Astrocyte (in vitro differentiated cells and primary cell): ENCODE data around the gene KRT13.

Experiments
- CTCF ChIP-seq: IDR thresholded peaks from 2 replicates; pipeline ENCODE4 v1.5.1; 2011; ENCODE audit warnings: low read depth, mild to moderate bottlenecking, inconsistent platforms, low read length, moderate library complexity; ENCODE audit not compliant: insufficient read depth
- EZH2 ChIP-seq: IDR thresholded peaks from 2 replicates; pipeline ENCODE4 v1.6.1; 2012; ENCODE audit warnings: mild to moderate bottlenecking, low read length, inconsistent platforms; ENCODE audit not compliant: insufficient read depth

- no peak for TF ChIP-seq CTCF
- no peak for TF ChIP-seq EZH2
Observed at GRCh38 chr17:41505809-41506767, 676 bp upstream of the KRT13 start.
